IPS-20b (cell line): ENCODE results near the gene TMEM131L.
"Not testable (repeated sequence)": the region's sequence is repeated elsewhere in the genome, so short reads cannot be mapped to it uniquely, and the experiment has no call there.

ENCODE experiments used
- H3K27ac ChIP-seq: one replicate; pipeline ENCODE4 v1.5.1; 2013; ENCODE audit warnings: low read length
- H3K27me3 ChIP-seq: 2 replicates; pipeline ENCODE4 v1.6.1; 2013; ENCODE audit warnings: mild to moderate bottlenecking, low read length, inconsistent platforms; ENCODE audit not compliant: insufficient read depth
- H3K36me3 ChIP-seq: 2 replicates; pipeline ENCODE4 v1.6.1; 2013; ENCODE audit warnings: low read depth, mild to moderate bottlenecking, inconsistent platforms, low read length, moderate library complexity; ENCODE audit not compliant: insufficient read depth
- H3K4me1 ChIP-seq: 2 replicates; pipeline ENCODE4 v1.6.1; 2013; ENCODE audit warnings: mild to moderate bottlenecking, control low read depth, inconsistent platforms, low read length, moderate library complexity; ENCODE audit not compliant: insufficient read depth
- H3K4me3 ChIP-seq: 2 replicates; pipeline ENCODE4 v1.5.1; 2013; ENCODE audit warnings: mild to moderate bottlenecking, low read length, inconsistent platforms
- H3K9ac ChIP-seq: 2 replicates; pipeline ENCODE4 v1.6.1; 2013; ENCODE audit warnings: low read depth, mild to moderate bottlenecking, inconsistent platforms, low read length, moderate library complexity
- H3K9me3 ChIP-seq: 2 replicates; pipeline ENCODE4 v1.6.1; 2013; ENCODE audit warnings: mild to moderate bottlenecking, low read depth, low read length, inconsistent platforms; ENCODE audit not compliant: insufficient read depth

Gene TMEM131L

DNA sequence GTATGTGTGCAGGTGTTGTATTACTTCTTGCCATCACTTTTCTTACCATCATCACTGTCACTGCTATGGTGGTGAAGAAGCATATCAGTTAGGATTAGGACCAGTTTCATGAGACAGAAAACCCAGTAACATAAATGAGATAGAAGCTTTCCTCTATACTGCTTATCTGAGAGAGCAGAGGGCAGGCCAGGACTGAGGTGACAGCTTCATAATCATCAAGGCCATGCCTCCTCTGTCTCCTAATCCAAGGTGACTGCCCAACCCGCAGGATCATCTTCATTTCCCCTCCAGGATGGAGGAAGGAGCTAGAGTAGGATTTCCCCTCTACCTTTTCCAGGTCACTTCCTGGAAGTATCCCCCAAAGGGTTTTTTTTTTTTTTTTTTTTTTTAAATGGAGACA, 35.4 kb downstream of the TMEM131L start:
- Histone ChIP-seq H3K36me3 (no peaks in the 10 kb centered on the region), H3K4me3 (no peak overlapping the region), H3K9me3 (no peaks in the 10 kb centered on the region), H3K27ac (no peak overlapping the region), H3K9ac (no peak overlapping the region), H3K4me1 (peaks cover 19% of the 10 kb centered on the region), H3K27me3 (no peaks in the 10 kb centered on the region)

DNA sequence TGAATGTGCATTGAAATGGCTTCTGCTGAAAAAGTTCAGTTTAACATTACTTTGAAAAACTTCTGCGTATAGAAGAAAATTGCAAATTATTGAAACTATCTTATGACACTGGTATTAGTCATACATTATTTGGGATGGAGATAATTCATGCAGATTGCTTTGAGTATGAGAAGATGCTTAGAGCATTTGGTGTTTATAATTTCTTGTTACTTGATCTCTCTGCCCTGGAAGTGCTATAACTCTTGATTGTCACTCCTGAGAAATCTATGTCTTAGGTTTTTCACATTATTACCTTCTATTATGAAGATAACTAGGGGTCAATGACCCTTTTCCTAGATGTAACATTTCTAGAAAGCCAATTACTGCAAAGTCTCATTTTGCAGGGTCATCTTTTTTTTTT, 36.4 kb downstream of the TMEM131L start:
- Histone ChIP-seq H3K9me3 (no peaks in the 10 kb centered on the region), H3K27me3 (no peaks in the 10 kb centered on the region), H3K9ac (no peak overlapping the region), H3K36me3 (no peaks in the 10 kb centered on the region), H3K27ac (no peak overlapping the region), H3K4me1 (peaks cover 12% of the 10 kb centered on the region), H3K4me3 (no peak overlapping the region)

DNA sequence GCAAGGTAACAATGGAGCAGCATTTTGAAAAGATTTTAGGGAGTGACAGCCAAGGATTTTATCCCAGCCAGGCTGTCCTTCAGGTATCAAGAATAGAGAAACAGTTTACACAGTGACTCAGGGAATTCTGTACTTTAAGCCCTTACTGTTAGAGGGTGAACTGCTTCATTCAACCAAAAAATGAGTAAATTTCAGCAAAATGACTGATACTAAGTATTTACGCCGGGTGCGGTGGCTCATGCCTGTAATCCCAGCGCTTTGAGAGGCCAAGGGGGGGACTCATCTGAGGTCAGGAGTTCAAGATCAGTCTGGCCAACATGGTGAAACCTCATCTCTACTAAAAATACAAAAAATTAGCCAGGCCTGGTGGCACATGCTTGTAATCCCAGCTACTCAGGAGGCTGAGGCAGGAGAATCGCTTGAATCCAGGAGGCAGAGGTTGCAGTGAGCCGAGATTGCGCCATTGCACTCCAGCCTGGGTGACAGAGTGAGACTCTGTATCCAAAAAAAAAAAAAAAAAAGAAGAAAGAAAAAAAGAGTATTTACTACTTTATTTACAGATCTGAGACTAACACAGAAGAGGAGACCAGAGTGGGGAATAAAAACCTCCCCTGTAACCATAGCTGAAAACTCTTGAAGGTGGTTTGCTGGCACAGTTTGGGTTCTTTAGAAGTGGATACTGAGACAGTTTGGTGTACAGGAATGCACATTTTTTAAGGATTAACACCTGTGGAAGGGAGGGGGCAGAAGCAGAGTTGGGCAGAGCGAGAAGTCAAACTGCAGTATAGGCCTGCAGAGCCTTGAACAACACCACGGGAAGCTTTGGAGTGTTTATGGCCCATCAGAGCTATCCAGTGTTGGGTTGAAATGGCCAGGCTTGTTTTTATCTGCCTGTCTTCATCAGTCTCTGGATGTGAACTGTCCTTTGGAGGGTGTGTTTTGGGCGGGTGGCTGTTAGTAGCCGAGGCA, 40.5 kb downstream of the TMEM131L start:
- H3K4me1 ChIP-seq, result no peaks in the 10 kb centered on the region
- H3K4me3 ChIP-seq, result no peak overlapping the region
- H3K9me3 ChIP-seq, result no peaks in the 10 kb centered on the region
- no peak overlapping the region for H3K9ac ChIP-seq
- H3K27me3 ChIP-seq, result no peaks in the 10 kb centered on the region
- no peak overlapping the region for H3K27ac ChIP-seq
- H3K36me3 ChIP-seq, result no peaks in the 10 kb centered on the region

DNA sequence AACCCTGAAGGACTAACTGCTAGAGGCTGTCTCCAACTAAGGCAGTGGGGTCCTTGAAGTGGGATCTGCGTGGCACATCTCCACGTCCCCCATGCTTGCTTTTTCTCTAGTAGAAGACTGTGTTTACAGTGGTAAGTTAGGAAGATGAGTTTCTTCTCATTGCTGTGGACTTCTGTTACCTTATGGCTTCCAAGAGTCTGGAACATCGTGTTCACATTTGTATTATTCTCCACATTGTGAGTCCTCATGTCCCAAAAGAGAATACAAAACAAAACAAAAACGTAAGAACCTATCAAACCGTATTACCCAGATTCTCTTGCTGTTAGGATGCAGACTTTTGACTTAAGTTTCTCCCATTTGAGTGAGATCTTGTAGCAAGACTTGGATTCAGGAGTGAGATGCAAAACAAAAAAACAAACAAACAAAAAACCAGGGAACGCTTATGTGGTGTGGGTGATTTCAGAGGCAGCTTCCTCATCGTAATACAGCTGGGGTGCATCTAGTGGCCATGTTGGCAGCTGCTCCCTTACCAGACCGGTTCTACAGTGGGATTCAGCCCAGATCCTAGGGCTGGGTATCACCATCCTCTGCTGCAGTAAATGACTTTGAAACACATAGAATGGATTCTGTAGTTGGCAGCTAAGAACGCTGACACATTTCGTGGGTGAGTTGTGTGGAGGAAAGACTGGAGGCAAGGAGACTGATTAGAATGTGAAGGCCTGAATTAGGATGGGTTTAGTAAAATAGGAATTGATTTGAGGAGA, 41.3 kb downstream of the TMEM131L start:
- Histone ChIP-seq H3K9me3 (no peaks in the 10 kb centered on the region), H3K9ac (no peak overlapping the region), H3K27me3 (no peaks in the 10 kb centered on the region), H3K27ac (no peak overlapping the region), H3K36me3 (no peaks in the 10 kb centered on the region), H3K4me1 (no peaks in the 10 kb centered on the region), H3K4me3 (no peak overlapping the region)

DNA sequence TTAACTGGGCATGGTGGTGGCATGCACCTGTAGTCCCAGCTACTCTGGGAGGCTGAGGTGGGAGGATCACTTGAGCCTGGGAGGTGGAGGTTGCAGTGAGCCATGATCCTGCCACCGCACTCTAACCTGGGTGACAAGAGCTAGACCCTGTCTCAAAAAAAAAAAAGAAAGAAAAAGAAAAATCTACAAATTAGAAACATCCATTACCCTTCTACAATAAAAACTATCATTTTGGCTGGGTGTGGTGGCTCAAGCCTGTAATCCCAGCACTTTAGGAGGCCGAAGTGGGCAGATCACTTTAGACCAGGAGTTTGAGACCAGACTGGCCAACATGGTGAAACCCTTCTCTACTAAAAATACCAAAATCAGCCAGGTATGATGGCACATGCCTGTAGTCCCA, 43.1 kb downstream of the TMEM131L start:
- H3K36me3 ChIP-seq, H3K9ac ChIP-seq, H3K9me3 ChIP-seq, H3K4me3 ChIP-seq, H3K27me3 ChIP-seq, H3K27ac ChIP-seq: not testable (repeated sequence)
- H3K4me1 ChIP-seq, result peaks cover 15% of the 10 kb centered on the region

DNA sequence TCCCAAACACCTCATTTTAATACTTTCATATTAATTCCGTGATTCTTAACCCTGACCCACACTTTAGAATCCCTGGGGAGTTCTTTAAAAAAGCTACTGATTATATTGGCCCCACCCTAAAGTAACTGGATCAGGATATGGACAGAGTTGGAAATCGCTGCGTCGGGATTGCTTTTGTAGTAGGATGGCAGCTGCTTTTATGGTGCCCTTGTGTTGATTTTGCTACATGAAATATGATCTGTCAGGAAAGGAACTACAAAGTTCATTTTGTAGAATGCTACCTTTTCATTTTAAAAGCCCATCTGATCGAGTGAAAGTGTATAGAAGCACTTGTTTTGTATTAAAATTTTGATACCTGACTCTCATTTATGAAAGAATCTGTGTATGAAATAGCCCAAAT, 43.6 kb downstream of the TMEM131L start:
- Histone ChIP-seq H3K36me3 (no peaks in the 10 kb centered on the region), H3K9me3 (no peaks in the 10 kb centered on the region), H3K4me1 (peaks cover 16% of the 10 kb centered on the region), H3K4me3 (no peak overlapping the region), H3K27me3 (no peaks in the 10 kb centered on the region), H3K27ac (no peak overlapping the region), H3K9ac (no peak overlapping the region)

DNA sequence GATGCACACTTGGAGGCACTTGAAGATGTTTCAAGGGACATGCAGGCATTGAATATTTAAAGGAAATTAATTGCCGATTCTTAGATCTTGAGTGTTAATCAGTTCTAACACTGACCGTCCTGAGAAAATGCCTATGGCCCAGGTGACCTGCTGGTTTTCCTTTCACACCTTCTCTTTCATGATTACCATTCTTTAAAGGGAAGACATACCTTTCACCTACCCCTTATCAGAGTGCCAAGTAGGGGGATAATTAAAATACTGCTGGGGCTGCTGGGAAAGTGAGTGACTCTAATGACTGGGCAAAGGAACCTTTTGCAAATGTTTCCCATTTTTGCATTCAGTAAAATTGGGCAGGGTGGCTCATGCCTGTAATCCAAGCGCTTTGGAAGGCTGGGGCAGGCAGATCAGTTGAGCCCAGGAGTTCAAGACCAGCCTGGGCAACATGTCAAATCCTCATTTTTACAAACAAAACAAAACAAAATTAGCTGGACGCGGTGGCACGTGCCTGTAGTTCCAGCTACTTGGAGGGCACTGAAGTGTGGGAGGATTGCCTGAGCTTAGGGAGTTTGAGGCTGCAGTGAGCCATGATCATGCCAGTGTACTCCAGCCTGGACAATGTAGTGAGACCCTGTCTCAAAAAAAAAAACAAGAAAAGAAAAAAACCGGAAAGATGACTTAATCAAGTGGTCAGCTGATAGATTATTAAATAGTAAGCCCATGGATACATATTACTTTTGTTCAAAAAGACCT, 44.3 kb downstream of the TMEM131L start:
- no peak overlapping the region for H3K4me3 ChIP-seq
- H3K27ac ChIP-seq, result no peak overlapping the region
- H3K27me3 ChIP-seq, result no peaks in the 10 kb centered on the region
- H3K4me1 ChIP-seq, result peaks cover 16% of the 10 kb centered on the region
- H3K9ac ChIP-seq, result no peak overlapping the region
- no peaks in the 10 kb centered on the region for H3K9me3 ChIP-seq
- no peaks in the 10 kb centered on the region for H3K36me3 ChIP-seq

DNA sequence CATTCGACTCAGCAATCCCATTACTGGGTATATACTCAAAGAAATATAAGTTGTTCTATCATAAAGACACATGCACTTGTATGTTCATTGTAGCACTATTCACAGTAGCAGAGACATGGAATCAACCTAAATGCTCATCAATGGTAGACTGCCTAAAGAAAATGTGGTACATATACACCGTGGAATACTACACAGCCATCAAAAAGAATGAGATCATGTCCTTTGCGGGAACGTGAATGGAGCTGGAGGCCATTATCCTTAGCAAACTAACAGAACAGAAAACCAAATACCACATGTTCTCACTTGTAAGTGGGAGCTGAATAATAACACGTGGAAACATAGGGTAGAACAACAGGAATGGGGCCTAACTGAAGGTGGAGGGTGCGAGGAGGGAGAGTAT, 44.9 kb downstream of the TMEM131L start:
- no peak overlapping the region for H3K27ac ChIP-seq
- H3K4me3 ChIP-seq, result no peak overlapping the region
- H3K4me1 ChIP-seq, result peaks cover 16% of the 10 kb centered on the region
- H3K9ac ChIP-seq, result no peak overlapping the region
- H3K36me3 ChIP-seq, result no peaks in the 10 kb centered on the region
- no peaks in the 10 kb centered on the region for H3K27me3 ChIP-seq
- H3K9me3 ChIP-seq, result no peaks in the 10 kb centered on the region

DNA sequence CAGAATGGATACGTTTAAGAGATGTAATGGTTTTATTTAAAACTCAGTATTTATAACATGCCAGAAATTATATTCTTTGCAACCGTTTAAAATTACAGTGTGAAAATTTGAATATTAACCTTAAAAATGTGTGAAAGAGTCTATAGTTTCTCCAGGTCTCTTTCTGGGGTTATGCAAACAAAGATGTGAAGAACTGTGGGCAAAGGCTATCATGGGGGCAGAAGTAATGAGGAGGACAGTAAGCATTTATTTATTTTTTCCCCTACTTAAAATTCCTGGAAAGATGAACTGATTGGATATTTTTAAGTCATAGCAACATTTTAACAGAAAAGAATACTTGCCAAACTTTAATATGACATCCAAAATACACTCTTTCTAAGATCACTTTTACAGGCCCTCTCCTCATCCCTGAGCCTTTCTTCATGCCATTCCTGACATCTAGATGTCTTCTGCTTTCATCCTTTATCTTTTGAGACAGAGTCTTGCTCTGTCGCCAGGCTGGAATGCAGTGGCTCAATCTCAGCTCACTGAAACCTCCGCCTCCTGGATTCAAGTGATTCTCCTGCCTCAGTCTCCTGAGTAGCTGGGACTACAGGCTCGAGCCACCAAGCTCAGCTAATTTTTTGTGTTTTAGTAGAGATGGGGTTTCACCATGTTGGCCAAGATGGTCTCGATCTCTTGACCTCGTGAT, 46.1 kb downstream of the TMEM131L start:
- Histone ChIP-seq H3K36me3 (no peaks in the 10 kb centered on the region), H3K27me3 (no peaks in the 10 kb centered on the region), H3K9me3 (no peaks in the 10 kb centered on the region), H3K27ac (no peak overlapping the region), H3K4me3 (no peak overlapping the region), H3K9ac (no peak overlapping the region), H3K4me1 (peaks cover 16% of the 10 kb centered on the region)

DNA sequence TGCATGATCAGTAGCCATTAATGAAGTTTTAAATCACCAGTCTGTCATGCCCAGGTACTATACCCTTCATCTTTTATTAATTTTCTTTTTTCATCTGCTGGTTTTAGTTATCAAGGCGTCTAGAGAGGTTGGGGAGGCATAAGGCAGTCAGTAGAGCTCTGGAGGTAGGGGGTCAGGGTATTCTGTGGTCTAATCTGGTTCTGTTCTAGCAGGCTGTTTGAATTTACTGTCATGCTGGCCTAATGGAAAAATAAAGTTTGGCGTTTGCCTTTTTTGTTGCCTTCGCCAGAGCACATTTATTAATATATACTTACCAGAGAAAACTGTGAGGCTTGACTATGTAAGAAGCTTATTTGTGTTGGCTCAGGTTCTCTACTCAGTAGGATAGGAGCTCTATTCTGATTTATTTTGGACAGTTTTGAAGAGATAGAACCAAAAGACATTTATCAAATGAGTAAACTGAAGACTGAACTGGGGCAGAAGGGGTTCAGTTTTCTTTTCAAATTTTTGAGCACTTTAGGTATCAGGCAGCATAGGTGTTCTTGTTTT, 46.9 kb downstream of the TMEM131L start:
- Histone ChIP-seq H3K36me3 (no peaks in the 10 kb centered on the region), H3K9me3 (no peaks in the 10 kb centered on the region), H3K9ac (no peak overlapping the region; the same call in 1 of the 2 replicates), H3K4me3 (no peak overlapping the region), H3K4me1 (peaks cover 17% of the 10 kb centered on the region), H3K27ac (no peak overlapping the region), H3K27me3 (no peaks in the 10 kb centered on the region)

DNA sequence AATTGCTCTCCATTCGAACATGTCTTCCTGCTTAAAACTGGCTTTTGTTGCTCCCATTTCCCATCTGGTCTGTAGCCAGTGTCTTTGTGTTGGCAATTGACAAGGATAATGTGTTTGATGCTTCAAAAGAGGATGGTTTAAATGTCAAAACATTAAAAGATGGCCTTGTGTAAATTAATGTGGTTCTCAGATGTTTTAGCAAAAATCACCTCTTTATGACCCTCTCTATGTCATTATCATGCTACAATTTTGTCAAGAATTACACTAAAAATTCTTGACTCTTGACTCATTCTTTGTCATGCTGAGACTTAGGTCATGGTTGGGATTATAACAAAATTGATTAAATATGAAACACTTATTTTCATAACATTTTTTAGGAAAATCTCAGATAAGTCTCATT, 47.4 kb downstream of the TMEM131L start:
- Histone ChIP-seq H3K4me1 (peaks cover 19% of the 10 kb centered on the region), H3K9ac (no peak overlapping the region), H3K4me3 (no peak overlapping the region), H3K9me3 (no peaks in the 10 kb centered on the region), H3K36me3 (no peaks in the 10 kb centered on the region), H3K27ac (no peak overlapping the region), H3K27me3 (no peaks in the 10 kb centered on the region)
